HL-60/S4 treated with retinoic acid at 250 ng/mL for 4 days and 3 days (cell line): Measurements from ENCODE around the gene GABRA4.

Experiments used
- in situ Hi-C: fragments of 300-500 bp; cut with MboI; formaldehyde crosslinking; loops from 2 replicates; pipeline ENCODE4 v1.7.0; 2022; ENCODE audit warnings: low sequenced_read_pairs

The GABRA4 gene

GRCh38 chr4:46933686-46934085 is 59.7 kb downstream of the GABRA4 start:
- in situ Hi-C loops = loop anchor here (25.0 kb wide), 1 partner anchor 454 kb away; no protein-coding TSS in a partner anchor

GRCh38 chr4:46931981-46932380 is 61.4 kb downstream of the GABRA4 start:
- in situ Hi-C loops = loop anchor here (25.0 kb wide), 1 partner anchor 455 kb away; no protein-coding TSS in a partner anchor

GRCh38 chr4:46930891-46931290 is 62.5 kb downstream of the GABRA4 start:
- in situ Hi-C loops = loop anchor here (25.0 kb wide), 1 partner anchor 456 kb away; no protein-coding TSS in a partner anchor

GRCh38 chr4:46927201-46927600 is 66.2 kb downstream of the GABRA4 start:
- in situ Hi-C loops = loop anchor here (25.0 kb wide), 1 partner anchor 460 kb away; no protein-coding TSS in a partner anchor

GRCh38 chr4:46924789-46925529 is 68.4 kb downstream of the GABRA4 start:
- in situ Hi-C loops = loop anchor here (25.0 kb wide), 1 partner anchor 462 kb away; no protein-coding TSS in a partner anchor

GRCh38 chr4:46922205-46922604 is 71.2 kb downstream of the GABRA4 start:
- in situ Hi-C loops = no loop called here

GRCh38 chr4:46909078-46909477 is 84.3 kb downstream of the GABRA4 start, which contains the start of gene COX7B2:
TSS of gene COX7B2 (minus strand) at chr4:46909245. CDS start at chr4:46735192, 174,053 bp downstream.
- in situ Hi-C loops = no loop called here

- in situ Hi-C loops = no loop called here
These were observed 85.2 kb downstream of the GABRA4 start for GRCh38 chr4:46908148-46908547.

GRCh38 chr4:46900082-46900481 is 93.3 kb downstream of the GABRA4 start:
- in situ Hi-C loops = no loop called here

- in situ Hi-C loops = no loop called here
These were observed 98.6 kb downstream of the GABRA4 start for GRCh38 chr4:46894826-46895225.

- in situ Hi-C loops = no loop called here
These were observed 103.3 kb downstream of the GABRA4 start for GRCh38 chr4:46890056-46890455.

GRCh38 chr4:46889410-46889809 is 104.0 kb downstream of the GABRA4 start:
- in situ Hi-C loops = no loop called here

GRCh38 chr4:46886711-46887110 is 106.7 kb downstream of the GABRA4 start:
- in situ Hi-C loops = no loop called here

- in situ Hi-C loops = no loop called here
These were observed 114.7 kb downstream of the GABRA4 start for GRCh38 chr4:46878641-46879040.

- in situ Hi-C loops = no loop called here
These were observed 118.6 kb downstream of the GABRA4 start for GRCh38 chr4:46874811-46875210.

- in situ Hi-C loops = no loop called here
These were observed 123.0 kb downstream of the GABRA4 start for GRCh38 chr4:46870411-46870810.
